Esophagus squamous epithelium (tissue), 5 donors: Measurements from ENCODE around the gene AR. TPM values are rescaled to one million over a fixed set of nuclear protein-coding genes. Genes with fewer than 3 reads are reported as not detected.

Experiments
- DNase-seq: peaks from one replicate; lab custom pipeline; 2025; lab: John Stamatoyannopoulos, UW
- H3K27ac ChIP-seq, 4 donors: fragments of 200-600 bp; sonication (generic); one replicate each; pipeline ENCODE4 v1.5.1; 2016 to 2019; ENCODE audit warnings: mild to moderate bottlenecking in 1 of 4
- H3K27me3 ChIP-seq, 4 donors: fragments of 200-600 bp; sonication (generic); 1 replicate in 3 of 4; 2 replicates in 1 of 4; pipeline versions ENCODE4 v1.5.1 to v1.6.0; 2017 to 2021; ENCODE audit warnings: antibody characterized with exemption in 1 of 4
- H3K36me3 ChIP-seq, 3 donors: fragments of 200-600 bp; sonication (generic); one replicate each; pipeline ENCODE4 v1.5.1; 2016 to 2019
- H3K4me1 ChIP-seq, 3 donors: fragments of 200-600 bp; sonication (generic); one replicate each; pipeline ENCODE4 v1.5.1; 2017 to 2019
- H3K4me3 ChIP-seq, 4 donors: fragments of 200-600 bp; sonication (generic); 1 replicate in 3 of 4; 2 replicates in 1 of 4; pipeline ENCODE4 v1.5.1; 2016 to 2019; ENCODE audit warnings: mild to moderate bottlenecking in 2 of 4, moderate library complexity in 1 of 4
- H3K9me3 ChIP-seq, 3 donors: fragments of 200-600 bp; sonication (generic); one replicate each; pipeline ENCODE4 v1.5.1; 2016 to 2019
- CTCF ChIP-seq, 6 experiments: fragments of 450-650 bp in 4 of 6; fragments of 200-600 bp in 2 of 6; sonication (generic) in 2 of 6; IDR thresholded peaks; one replicate each; pipeline ENCODE4 v1.5.1; 2016 to 2019; ENCODE audit warnings: antibody characterized with exemption in 6 of 6, mild to moderate bottlenecking in 4 of 6, moderate library complexity in 4 of 6
- POLR2A ChIP-seq, 4 donors: fragments of 450-650 bp; IDR thresholded peaks; one replicate each; pipeline ENCODE4 v1.6.1; 2017; ENCODE audit warnings: antibody characterized with exemption in 4 of 4, mild to moderate bottlenecking in 4 of 4, moderate library complexity in 3 of 4
- whole genome bisulfite sequencing, 2 donors: methylation state at CpG; one replicate each; pipeline ENCODE4 v1.1.5; 2018; 5-methylcytosine and 5-hydroxymethylcytosine counted together
- intact Hi-C: fragments of 100-400 bp; cut with DNase I; formaldehyde crosslinking; loops from one replicate; pipeline ENCODE4 v1.15.0; 2022
- total RNA-seq, 4 donors: library from RNA; depleted of rRNA; stranded (reverse); fragments of >200 nt; gene quantifications; one replicate each; pipeline ENCODE4 v1.1.0, GENCODE V29; 2016
- donor health status: DM: yes; HTN: yes; CAD: no.

The AR gene
- total RNA-seq, 4 donors from 2014 or later = 0.53 to 4.6 (median 1.9) TPM

GRCh38 chrX:67546496-67547423 lies 2.9 kb downstream of the AR start:
- Histone ChIP-seq H3K4me3 (peak overlapping the region; percentile 32 to 66 (median 48)), H3K27me3 (peaks cover 0 to 6% (median 2%) of the 10 kb centered on the region in 4 donors), H3K36me3 (no peaks in the 10 kb centered on the region), H3K9me3 (no peaks in the 10 kb centered on the region), H3K27ac (peak overlapping the region in 3 of 4 donors; percentile 36 to 41 (median 38)), H3K4me1 (peaks cover 0 to 39% (median 4%) of the 10 kb centered on the region in 3 donors)
- no peak for TF ChIP-seq CTCF (IDR thresholded peaks at IDR 0.05)
- no peak for TF ChIP-seq POLR2A (IDR thresholded peaks at IDR 0.05)
- WGBS, 2 donors = 49% methylated on average over 11 of the region's 44 CpGs; no CpG with 5 or more reads in 1 of the 2 donors
- DNase-seq = no peak
- intact Hi-C loops = no loop called here

- intact Hi-C loops = no loop called here
- no peak overlapping the region for H3K27ac ChIP-seq
- no peak overlapping the region for H3K4me3 ChIP-seq
- DNase-seq = no peak
- WGBS, 2 donors = 28 to 51% methylated on average over 3 to 7 of the region's 7 CpGs
- no peaks in the 10 kb centered on the region for H3K9me3 ChIP-seq
- no peaks in the 10 kb centered on the region for H3K4me1 ChIP-seq
- TF ChIP-seq POLR2A (IDR thresholded peaks at IDR 0.05) (no peak), CTCF (IDR thresholded peaks at IDR 0.05) (peak in 5 of 6 experiments; percentile 56 to 81 (median 60))
- H3K36me3 ChIP-seq = no peaks in the 10 kb centered on the region
- H3K27me3 ChIP-seq = no peaks in the 10 kb centered on the region
These were observed 11.9 kb downstream of the AR start for GRCh38 chrX:67555578-67556203.

GRCh38 chrX:67558267-67558666 lies 14.4 kb downstream of the AR start:
- H3K4me1 ChIP-seq = no peaks in the 10 kb centered on the region
- no peaks in the 10 kb centered on the region for H3K36me3 ChIP-seq
- H3K27ac ChIP-seq = no peak overlapping the region
- H3K9me3 ChIP-seq = no peaks in the 10 kb centered on the region
- H3K27me3 ChIP-seq = no peaks in the 10 kb centered on the region
- no peak for TF ChIP-seq POLR2A (IDR thresholded peaks at IDR 0.05)
- TF ChIP-seq CTCF (IDR thresholded peaks at IDR 0.05) = no peak
- intact Hi-C loops = no loop called here
- WGBS, 2 donors = 67 to 80% methylated on average over 1 of the region's 1 CpG
- H3K4me3 ChIP-seq = no peak overlapping the region
- no peak for DNase-seq

GRCh38 chrX:67563469-67564448 lies 19.9 kb downstream of the AR start:
- Histone ChIP-seq H3K27me3 (no peaks in the 10 kb centered on the region), H3K27ac (no peak overlapping the region), H3K36me3 (no peaks in the 10 kb centered on the region), H3K9me3 (no peaks in the 10 kb centered on the region), H3K4me1 (no peaks in the 10 kb centered on the region), H3K4me3 (no peak overlapping the region)
- WGBS, 2 donors = 49 to 61% methylated on average over 5 to 7 of the region's 7 CpGs
- no peak for DNase-seq
- TF ChIP-seq POLR2A (IDR thresholded peaks at IDR 0.05) = no peak
- TF ChIP-seq CTCF (IDR thresholded peaks at IDR 0.05) = no peak
- intact Hi-C loops = no loop called here
